Trophoblast cell (in vitro differentiated cells and primary cell): ENCODE data around the gene CACNB2.

Source experiments
- DNase-seq, 2 donors: peaks; one replicate each; pipeline ENCODE4 v3.0.0-alpha.2; 2016
- H2AFZ ChIP-seq: 2 replicates; pipeline ENCODE4 v1.6.1; 2013; ENCODE audit warnings: low read length, moderate library complexity, mild to moderate bottlenecking; ENCODE audit not compliant: insufficient read depth, poor library complexity
- H2AK5ac ChIP-seq: 2 replicates; pipeline ENCODE4 v1.6.1; 2013; ENCODE audit warnings: mild to moderate bottlenecking, low read length
- H2BK120ac ChIP-seq: 2 replicates; pipeline ENCODE4 v1.6.1; 2013; ENCODE audit warnings: low read length, mild to moderate bottlenecking, moderate library complexity; ENCODE audit not compliant: insufficient read depth, poor library complexity
- H2BK12ac ChIP-seq: 2 replicates; pipeline ENCODE4 v1.6.1; 2013; ENCODE audit warnings: mild to moderate bottlenecking, low read length, moderate library complexity
- H2BK5ac ChIP-seq: 2 replicates; pipeline ENCODE4 v1.6.1; 2013; ENCODE audit warnings: low read length, low read depth, moderate library complexity, mild to moderate bottlenecking; ENCODE audit not compliant: poor library complexity
- H3K14ac ChIP-seq: 2 replicates; pipeline ENCODE4 v1.6.1; 2013; ENCODE audit warnings: mild to moderate bottlenecking, low read length
- H3K18ac ChIP-seq: 2 replicates; pipeline ENCODE4 v1.6.1; 2013; ENCODE audit warnings: mild to moderate bottlenecking, low read length
- H3K23ac ChIP-seq: 2 replicates; pipeline ENCODE4 v1.6.1; 2013; ENCODE audit warnings: low read length
- H3K27ac ChIP-seq: 2 replicates; pipeline ENCODE4 v1.5.1; 2013; ENCODE audit warnings: low read depth, mild to moderate bottlenecking, inconsistent platforms, low read length, moderate library complexity
- H3K27me3 ChIP-seq: 2 replicates; pipeline ENCODE4 v1.6.1; 2013; ENCODE audit warnings: inconsistent platforms, mild to moderate bottlenecking, low read length, moderate library complexity; ENCODE audit not compliant: insufficient read depth
- H3K36me3 ChIP-seq, 2 experiments: 1 replicate in 1 of 2; 2 replicates in 1 of 2; pipeline ENCODE4 v1.6.1; 2013; ENCODE audit warnings: low read length in 2 of 2, mild to moderate bottlenecking in 2 of 2, moderate library complexity in 1 of 2; ENCODE audit not compliant: insufficient read depth in 2 of 2, control insufficient read depth in 1 of 2
- H3K4ac ChIP-seq: 2 replicates; pipeline ENCODE4 v1.6.1; 2013; ENCODE audit warnings: low read depth, mild to moderate bottlenecking, low read length, moderate library complexity
- H3K4me1 ChIP-seq, 2 experiments: 1 replicate in 1 of 2; 2 replicates in 1 of 2; pipeline ENCODE4 v1.6.1; 2013; ENCODE audit warnings: low read length in 2 of 2, mild to moderate bottlenecking in 2 of 2, moderate library complexity in 1 of 2; ENCODE audit not compliant: insufficient read depth in 2 of 2, control insufficient read depth in 1 of 2
- H3K4me2 ChIP-seq: 2 replicates; pipeline ENCODE4 v1.6.1; 2013; ENCODE audit warnings: inconsistent platforms, mild to moderate bottlenecking, low read length, moderate library complexity
- H3K4me3 ChIP-seq: 2 replicates; pipeline ENCODE4 v1.5.1; 2013; ENCODE audit warnings: mild to moderate bottlenecking, low read depth, low read length, inconsistent platforms
- H3K79me1 ChIP-seq: one replicate; pipeline ENCODE4 v1.6.1; 2013; ENCODE audit warnings: low read length
- H3K79me2 ChIP-seq: 2 replicates; pipeline ENCODE4 v1.6.1; 2013; ENCODE audit warnings: low read length, mild to moderate bottlenecking; ENCODE audit not compliant: control insufficient read depth, insufficient read depth, poor library complexity
- H3K9ac ChIP-seq: 2 replicates; pipeline ENCODE4 v1.6.1; 2013; ENCODE audit warnings: mild to moderate bottlenecking, low read length
- H3K9me3 ChIP-seq: 2 replicates; pipeline ENCODE4 v1.6.1; 2013; ENCODE audit warnings: low read depth, mild to moderate bottlenecking, control low read depth, inconsistent platforms, low read length; ENCODE audit not compliant: insufficient read depth
- H4K12ac ChIP-seq: 2 replicates; pipeline ENCODE4 v1.6.1; 2013; ENCODE audit warnings: low read depth, mild to moderate bottlenecking, low read length, moderate library complexity
- H4K8ac ChIP-seq: 2 replicates; pipeline ENCODE4 v1.6.1; 2013; ENCODE audit warnings: low read depth, mild to moderate bottlenecking, low read length, moderate library complexity
- H4K91ac ChIP-seq: one replicate; pipeline ENCODE4 v1.6.1; 2013; ENCODE audit warnings: low read depth, mild to moderate bottlenecking, low read length, moderate library complexity
- WGBS: extraction: QIAGEN DNeasy Blood & Tissue Kit; methylation state at CpG from one replicate; pipeline ENCODE4 v1.1.7; 2013; ENCODE audit warnings: missing lambda C conversion rate; ENCODE audit not compliant: insufficient read length, insufficient coverage; ENCODE audit errors: extremely low coverage; 5-methylcytosine and 5-hydroxymethylcytosine counted together

The CACNB2 gene

DNA sequence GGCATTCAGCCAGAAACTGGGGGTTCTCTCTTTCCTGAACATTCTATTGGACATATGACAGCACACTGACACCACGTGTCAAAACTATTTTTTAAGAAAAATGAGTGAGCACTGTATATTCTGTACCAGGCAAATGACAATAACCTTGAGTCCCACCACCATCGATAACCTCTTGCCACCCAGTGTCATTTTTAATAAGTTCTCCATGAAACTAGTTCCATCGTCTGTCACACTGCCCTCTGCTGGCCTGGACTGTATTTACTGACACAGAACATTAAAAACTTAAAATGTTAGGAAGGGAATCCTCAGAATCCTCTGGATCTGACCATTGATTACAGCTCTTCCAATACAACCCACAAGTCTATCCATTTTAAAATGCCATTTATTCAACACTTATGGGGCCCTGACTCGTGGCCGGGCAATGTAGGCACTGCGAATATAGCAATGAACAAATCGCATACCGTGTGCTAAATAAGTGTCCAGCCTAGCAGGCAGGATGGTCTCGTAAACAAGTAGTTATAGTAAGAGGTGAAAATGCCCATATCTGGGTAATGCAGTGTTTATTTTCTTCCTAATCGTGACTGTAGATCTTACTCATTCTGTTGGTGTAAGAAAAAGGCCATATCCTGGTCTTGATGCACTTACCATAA is 35.9 kb upstream of the CACNB2 start:
- Histone ChIP-seq H3K27me3 (no peaks in the 10 kb centered on the region), H3K9ac (no peak overlapping the region), H3K79me1 (no peaks in the 10 kb centered on the region), H3K9me3 (no peaks in the 10 kb centered on the region), H3K4me2 (no peak overlapping the region), H2BK5ac (no peak overlapping the region), H2BK120ac (no peak overlapping the region), H3K79me2 (no peaks in the 10 kb centered on the region), H3K4me1 (no peaks in the 10 kb centered on the region), H2AFZ (no peak overlapping the region), H3K36me3 (no peaks in the 10 kb centered on the region), H3K14ac (no peak overlapping the region), H4K8ac (no peak overlapping the region), H3K18ac (no peak overlapping the region), H4K12ac (no peak overlapping the region), H3K27ac (no peak overlapping the region), H3K4ac (no peak overlapping the region), H2AK5ac (no peak overlapping the region), H3K4me3 (no peak overlapping the region), H4K91ac (no peak overlapping the region), H3K23ac (no peak overlapping the region), H2BK12ac (no peak overlapping the region)
- no CpG with 5 or more reads among the region's 10 CpGs for WGBS
- DNase-seq = peak; percentile 30 to 72

GRCh38 chr10:18109341-18109870 is 30.8 kb upstream of the CACNB2 start:
- WGBS = no CpG with 5 or more reads among the region's 6 CpGs

DNA sequence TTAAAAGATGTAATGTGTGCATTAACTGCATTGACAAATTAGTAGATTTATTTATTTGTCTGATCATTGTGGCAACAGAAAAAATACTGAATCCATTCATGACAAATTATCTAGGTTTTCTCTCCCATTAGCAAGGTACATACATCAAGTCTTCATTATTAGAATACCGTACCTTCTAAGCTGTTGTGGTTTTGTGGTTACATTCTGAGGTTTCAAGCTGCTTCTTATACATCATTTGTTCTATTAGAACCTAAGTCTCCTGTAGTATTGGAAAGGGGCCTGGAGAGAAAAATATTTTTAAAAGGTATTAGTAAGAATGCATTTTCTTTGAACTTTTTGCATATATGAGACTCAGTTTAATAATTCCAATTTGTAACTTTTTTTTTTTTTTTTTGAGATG is 26.3 kb upstream of the CACNB2 start:
- no CpG with 5 or more reads among the region's 1 CpG for WGBS
- no peak overlapping the region for H3K9ac ChIP-seq
- no peak overlapping the region for H3K4me2 ChIP-seq
- no peaks in the 10 kb centered on the region for H3K79me1 ChIP-seq
- H2BK120ac ChIP-seq = no peak overlapping the region
- H4K12ac ChIP-seq = no peak overlapping the region
- no peak overlapping the region for H3K23ac ChIP-seq
- H2AK5ac ChIP-seq = no peak overlapping the region
- no peak overlapping the region for H4K91ac ChIP-seq
- H3K9me3 ChIP-seq = peaks cover 2% of the 10 kb centered on the region
- H2BK5ac ChIP-seq = no peak overlapping the region
- no peak overlapping the region for H3K4ac ChIP-seq
- H4K8ac ChIP-seq = no peak overlapping the region
- no peaks in the 10 kb centered on the region for H3K79me2 ChIP-seq
- no peak for DNase-seq
- H3K4me3 ChIP-seq = no peak overlapping the region
- no peak overlapping the region for H3K27ac ChIP-seq
- no peak overlapping the region for H3K18ac ChIP-seq
- H3K27me3 ChIP-seq = no peaks in the 10 kb centered on the region
- H3K36me3 ChIP-seq = no peaks in the 10 kb centered on the region
- H3K14ac ChIP-seq = no peak overlapping the region
- H3K4me1 ChIP-seq = no peaks in the 10 kb centered on the region
- H2AFZ ChIP-seq = no peak overlapping the region
- no peak overlapping the region for H2BK12ac ChIP-seq

More at GRCh38 chr10:18109341-18109870, 30.8 kb upstream of the CACNB2 start:
- H2AFZ ChIP-seq = no peak overlapping the region
- no peak overlapping the region for H4K12ac ChIP-seq
- H4K91ac ChIP-seq = no peak overlapping the region
- no peaks in the 10 kb centered on the region for H3K4me1 ChIP-seq
- H4K8ac ChIP-seq = no peak overlapping the region
- H3K4me3 ChIP-seq = no peak overlapping the region
- H3K27me3 ChIP-seq = no peaks in the 10 kb centered on the region
- no peak overlapping the region for H3K9ac ChIP-seq
- no peak for DNase-seq
- H2BK5ac ChIP-seq = no peak overlapping the region
- no peak overlapping the region for H2BK12ac ChIP-seq
- H3K36me3 ChIP-seq = no peaks in the 10 kb centered on the region
- no peak overlapping the region for H3K14ac ChIP-seq
- no peak overlapping the region for H3K18ac ChIP-seq
- no peak overlapping the region for H3K23ac ChIP-seq
- no peak overlapping the region for H3K4ac ChIP-seq
- no peak overlapping the region for H3K4me2 ChIP-seq
- no peak overlapping the region for H2AK5ac ChIP-seq
- H3K9me3 ChIP-seq = peaks cover 2% of the 10 kb centered on the region
- H2BK120ac ChIP-seq = no peak overlapping the region
- H3K79me2 ChIP-seq = no peaks in the 10 kb centered on the region
- no peaks in the 10 kb centered on the region for H3K79me1 ChIP-seq
- no peak overlapping the region for H3K27ac ChIP-seq

DNA sequence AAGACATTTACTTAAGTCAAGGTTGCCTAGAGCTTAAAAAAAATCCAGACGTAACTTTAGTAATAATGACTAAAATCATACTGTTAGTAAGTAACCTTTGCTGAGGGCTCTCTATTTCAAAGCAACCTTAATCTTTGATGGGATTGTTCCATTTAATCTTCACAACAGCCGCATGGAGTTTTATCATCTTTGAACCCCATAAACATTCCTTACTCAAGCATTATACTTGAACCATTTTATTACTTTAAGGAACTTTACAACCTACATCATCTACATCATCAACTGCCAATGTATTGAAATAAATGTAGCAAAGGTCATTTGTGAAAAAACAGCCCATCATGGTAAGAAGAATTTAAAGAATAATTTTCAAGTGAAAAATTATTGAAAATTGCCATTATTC is 22.9 kb upstream of the CACNB2 start:
- no peaks in the 10 kb centered on the region for H3K36me3 ChIP-seq
- H4K91ac ChIP-seq = no peak overlapping the region
- H2BK120ac ChIP-seq = no peak overlapping the region
- H3K18ac ChIP-seq = no peak overlapping the region
- WGBS = no CpG with 5 or more reads among the region's 2 CpGs
- no peak overlapping the region for H3K27ac ChIP-seq
- no peak overlapping the region for H2BK5ac ChIP-seq
- no peak overlapping the region for H4K8ac ChIP-seq
- H3K79me1 ChIP-seq = no peaks in the 10 kb centered on the region
- no peak overlapping the region for H3K4me2 ChIP-seq
- no peak overlapping the region for H4K12ac ChIP-seq
- H3K4me3 ChIP-seq = no peak overlapping the region
- no peaks in the 10 kb centered on the region for H3K9me3 ChIP-seq
- no peak overlapping the region for H3K9ac ChIP-seq
- no peak overlapping the region for H3K4ac ChIP-seq
- DNase-seq = no peak
- no peaks in the 10 kb centered on the region for H3K79me2 ChIP-seq
- H2AFZ ChIP-seq = no peak overlapping the region
- no peak overlapping the region for H2BK12ac ChIP-seq
- H3K27me3 ChIP-seq = no peaks in the 10 kb centered on the region
- no peak overlapping the region for H3K14ac ChIP-seq
- H3K4me1 ChIP-seq = no peaks in the 10 kb centered on the region
- no peak overlapping the region for H3K23ac ChIP-seq
- no peak overlapping the region for H2AK5ac ChIP-seq
